ENCODE measurements around the gene TMEM218.

The TMEM218 gene

DNA sequence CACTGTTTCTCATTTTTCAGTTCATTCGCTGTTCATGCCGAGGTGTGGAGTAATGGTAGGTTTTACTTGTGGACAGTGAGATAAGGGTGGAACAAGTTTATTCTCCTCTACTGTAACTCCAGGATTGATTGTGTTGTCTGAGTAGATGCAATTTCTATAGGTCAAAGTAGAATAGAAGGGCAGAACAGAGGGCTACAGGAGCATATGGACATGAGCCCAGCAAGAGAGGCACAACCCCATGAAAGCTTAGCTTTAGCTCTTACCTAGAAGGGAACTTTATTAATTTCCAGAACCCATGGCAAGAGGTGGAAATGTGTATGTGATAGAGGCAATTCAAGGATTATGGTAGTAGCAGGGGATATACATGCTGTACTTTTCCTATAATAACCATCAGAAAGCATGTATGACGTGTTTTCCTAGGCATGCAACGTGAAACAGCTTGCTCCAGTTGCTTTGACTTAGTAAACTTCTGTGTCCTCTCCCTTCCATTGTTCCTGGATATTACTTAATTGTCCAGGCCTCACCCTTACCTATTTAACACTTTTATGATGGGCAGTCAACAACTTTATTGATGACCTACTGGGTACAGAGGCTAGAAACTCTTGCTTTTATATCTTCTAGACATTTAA, 62.1 kb downstream of the TMEM218 start:
- no peak for DNase-seq

All from CD4-positive, alpha-beta T cell treated with Interleukin-21 for 1 hour (primary cell).